ENCODE results near the gene RABGAP1L.
"Not testable (repeated sequence)": the region's sequence is repeated elsewhere in the genome, so short reads cannot be mapped to it uniquely, and the experiment has no call there.

Gene RABGAP1L

GRCh38 chr1:174118751-174119150 lies 40.6 kb upstream of the RABGAP1L start:
- in situ Hi-C loops (cut with HindIII; ENCODE audit: low sequenced_read_pairs), result no loop called here
- H3K4me3 ChIP-seq (ENCODE audit: low read depth, low read length), result no peak overlapping the region
- TF ChIP-seq CTCF (IDR thresholded peaks at IDR 0.05; ENCODE audit: low read depth, low read length, missing control alignments), result no peak
- DNase-seq (ENCODE audit: low read depth), result no peak

GRCh38 chr1:174122318-174122717 lies 37.0 kb upstream of the RABGAP1L start:
- DNase-seq (ENCODE audit: low read depth); in situ Hi-C loops (cut with HindIII; ENCODE audit: low sequenced_read_pairs); H3K4me3 ChIP-seq (ENCODE audit: low read depth, low read length): not testable (repeated sequence)

DNA sequence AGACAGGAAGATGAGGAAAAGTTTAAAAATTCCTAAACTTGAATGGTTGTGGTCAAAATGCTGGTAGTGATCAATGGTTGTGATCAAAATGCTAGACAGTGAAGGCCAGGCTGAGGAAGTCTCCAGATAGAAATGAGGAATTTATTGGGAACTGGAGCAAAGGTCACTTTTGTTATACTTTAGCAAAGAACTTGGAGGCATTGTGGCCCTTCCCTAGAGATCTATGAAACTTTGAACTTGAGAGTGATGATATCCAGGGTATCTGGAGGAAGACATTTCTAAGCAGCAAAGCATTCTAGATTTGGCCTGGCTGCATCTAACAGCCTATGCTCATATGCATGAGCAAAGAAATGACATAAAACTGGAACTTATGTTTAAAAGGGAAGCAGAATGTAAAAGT lies 35.5 kb upstream of the RABGAP1L start:
- H3K4me3 ChIP-seq (ENCODE audit: low read depth, low read length), result no peak overlapping the region
- no peak for TF ChIP-seq CTCF (IDR thresholded peaks at IDR 0.05; ENCODE audit: low read depth, low read length, missing control alignments)
- DNase-seq (ENCODE audit: low read depth), result no peak
- in situ Hi-C loops (cut with HindIII; ENCODE audit: low sequenced_read_pairs), result no loop called here

DNA sequence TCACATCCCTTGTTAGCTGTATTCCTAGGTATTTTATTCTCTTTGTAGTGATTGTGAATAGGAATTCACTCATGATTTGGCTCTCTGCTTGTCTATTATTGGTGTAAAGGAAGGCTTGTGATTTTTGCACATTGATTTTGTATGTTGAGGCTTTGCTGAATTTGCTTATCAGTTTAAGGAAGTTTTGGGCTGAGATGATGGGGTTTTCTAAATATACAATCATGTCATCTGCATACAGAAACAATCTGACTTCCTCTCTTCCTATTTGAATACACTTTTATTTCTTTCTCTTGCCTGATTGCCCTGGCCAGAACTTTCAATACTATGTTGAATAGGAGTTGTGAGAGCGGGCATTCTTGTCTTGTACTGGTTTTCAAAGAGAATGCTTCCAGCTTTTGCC lies 32.1 kb upstream of the RABGAP1L start:
- in situ Hi-C loops (cut with HindIII; ENCODE audit: low sequenced_read_pairs); DNase-seq (ENCODE audit: low read depth): not testable (repeated sequence)

DNA sequence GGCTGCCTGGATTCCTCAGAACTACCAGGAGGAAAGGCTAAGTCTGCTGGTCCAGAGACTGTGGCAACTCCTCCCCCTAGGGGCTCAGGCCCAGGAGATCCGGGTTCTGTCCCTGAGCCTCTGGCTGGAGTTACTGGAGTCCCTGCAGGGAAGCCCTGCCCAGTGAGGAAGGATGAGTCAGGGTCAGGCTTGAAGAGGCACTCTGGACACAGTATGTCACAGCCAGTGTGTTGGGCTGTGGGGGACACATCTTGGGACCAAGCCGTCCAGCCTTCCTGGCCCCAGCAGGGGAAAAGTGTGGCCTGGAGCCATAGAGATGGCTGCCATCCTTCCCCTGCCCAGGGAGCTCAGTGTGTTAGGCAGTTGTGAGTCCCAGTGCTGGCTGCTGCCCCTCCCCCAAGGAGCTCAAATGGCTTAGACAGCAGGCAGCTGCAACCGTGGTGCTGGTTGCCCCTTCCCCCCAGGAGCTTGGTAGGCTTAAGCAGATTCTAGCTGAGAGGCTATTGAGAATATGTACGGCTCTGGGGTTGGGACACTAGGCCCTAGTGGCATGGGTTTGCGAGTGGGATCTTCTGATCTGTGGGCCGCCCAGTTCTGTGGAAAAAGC lies 28.2 kb upstream of the RABGAP1L start:
- no peak for DNase-seq (ENCODE audit: low read depth)
- no peak overlapping the region for H3K4me3 ChIP-seq (ENCODE audit: low read depth, low read length)
- in situ Hi-C loops (cut with HindIII; ENCODE audit: low sequenced_read_pairs), result no loop called here
- no peak for TF ChIP-seq CTCF (IDR thresholded peaks at IDR 0.05; ENCODE audit: low read depth, low read length, missing control alignments)

More for the DNA sequence above, 32.1 kb upstream of the RABGAP1L start:
- H3K4me3 ChIP-seq (ENCODE audit: low read depth, low read length), result not testable (repeated sequence)

DNA sequence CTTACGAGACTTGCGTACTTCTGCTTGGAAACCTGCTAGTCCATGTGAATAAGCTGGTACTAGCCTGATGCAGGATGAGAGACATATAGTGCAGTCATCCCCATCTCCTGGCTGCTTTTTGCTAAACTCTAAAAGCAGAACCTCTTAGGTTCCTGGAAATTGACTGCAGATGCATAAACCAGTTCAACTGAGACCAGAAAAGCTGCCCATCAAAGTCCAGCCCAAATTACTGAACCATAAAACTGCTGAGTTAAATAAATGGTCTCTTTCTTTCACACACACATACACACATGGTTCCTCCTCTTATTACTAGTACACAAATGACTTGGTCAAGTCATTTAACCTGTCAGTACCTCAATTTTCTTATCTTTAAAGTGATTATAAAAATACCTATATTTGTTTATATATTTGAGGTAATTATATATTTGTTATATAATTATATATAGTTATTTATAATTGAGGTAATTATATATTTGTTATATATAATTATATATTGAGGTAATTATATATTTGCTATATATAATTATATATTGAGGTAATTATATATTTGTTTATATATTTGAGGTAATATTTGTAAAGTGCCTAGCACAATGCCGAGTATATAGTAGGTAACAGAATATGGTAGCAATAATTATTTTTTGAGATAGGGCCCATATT lies 25.2 kb upstream of the RABGAP1L start:
- in situ Hi-C loops (cut with HindIII; ENCODE audit: low sequenced_read_pairs), result no loop called here
- TF ChIP-seq CTCF (IDR thresholded peaks at IDR 0.05; ENCODE audit: low read depth, low read length, missing control alignments), result no peak
- H3K4me3 ChIP-seq (ENCODE audit: low read depth, low read length), result no peak overlapping the region
- no peak for DNase-seq (ENCODE audit: low read depth)

DNA sequence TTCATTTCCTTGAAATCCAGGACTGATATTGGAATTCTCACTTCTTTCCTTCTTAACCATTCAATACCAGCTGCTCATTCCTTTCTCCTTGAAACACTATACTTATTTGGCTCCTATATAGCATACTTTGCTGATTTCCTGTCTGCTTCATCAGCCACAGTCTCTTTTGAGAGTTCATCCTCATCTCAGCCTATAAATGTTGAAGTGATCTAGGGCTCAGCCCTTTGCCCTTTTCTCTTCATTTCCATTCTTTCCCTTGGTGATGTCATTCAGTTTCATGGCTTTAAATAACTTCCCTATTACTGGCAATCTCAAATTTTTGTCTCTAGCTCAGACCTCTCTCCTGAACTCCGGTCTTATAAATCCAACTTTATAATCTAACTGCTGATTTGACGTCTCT lies 24.1 kb upstream of the RABGAP1L start:
- DNase-seq (ENCODE audit: low read depth), result no peak
- no peak overlapping the region for H3K4me3 ChIP-seq (ENCODE audit: low read depth, low read length)
- no peak for TF ChIP-seq CTCF (IDR thresholded peaks at IDR 0.05; ENCODE audit: low read depth, low read length, missing control alignments)
- in situ Hi-C loops (cut with HindIII; ENCODE audit: low sequenced_read_pairs), result no loop called here
